Body of pancreas (tissue), 4 donors: Measurements from ENCODE around the gene AMOTL1. TPM values are rescaled to one million over a fixed set of nuclear protein-coding genes. Genes with fewer than 3 reads are reported as not detected.

Source experiments
- ATAC-seq: fragments of 150-250 bp; one replicate; pipeline ENCODE4 v1.9.1; 2016
- DNase-seq, 4 donors: peaks; one replicate each; pipeline ENCODE4 v3.0.0-alpha.2; 2019
- H3K27ac ChIP-seq, 4 donors: fragments of 200-600 bp; sonication (generic); 1 replicate in 3 of 4; 2 replicates in 1 of 4; pipeline versions ENCODE4 v1.5.1 to v1.6.1; 2016 to 2019; ENCODE audit warnings: mild to moderate bottlenecking in 1 of 4, mixed read lengths in 1 of 4, moderate library complexity in 1 of 4
- H3K27me3 ChIP-seq, 2 donors: fragments of 200-600 bp; sonication (generic); one replicate each; pipeline ENCODE4 v1.6.0; 2016; ENCODE audit warnings: mild to moderate bottlenecking in 1 of 2
- H3K36me3 ChIP-seq, 2 donors: fragments of 200-600 bp; sonication (generic); replicated peaks in 1 of 2; 2 replicates each; pipeline ENCODE4 v1.5.1; 2016; ENCODE audit warnings: low read depth in 2 of 2; ENCODE audit not compliant: insufficient read depth in 1 of 2
- H3K4me1 ChIP-seq: fragments of 200-600 bp; sonication (generic); one replicate; pipeline ENCODE4 v1.6.0; 2016
- H3K4me3 ChIP-seq, 2 donors: fragments of 200-600 bp; sonication (generic); 1 replicate in 1 of 2; 2 replicates in 1 of 2; pipeline ENCODE4 v1.5.1; 2016 to 2019
- H3K9me3 ChIP-seq, 3 donors: fragments of 200-600 bp; sonication (generic); 1 replicate in 2 of 3; 2 replicates in 1 of 3; pipeline ENCODE4 v1.5.1; 2016
- POLR2A ChIP-seq, 3 donors: fragments of 450-650 bp; IDR thresholded peaks; one replicate each; pipeline ENCODE4 v1.6.1; 2016; ENCODE audit warnings: antibody characterized with exemption in 3 of 3, mild to moderate bottlenecking in 2 of 3
- WGBS, 2 donors: methylation state at CpG; one replicate each; pipeline ENCODE4 v1.1.5; 2017; 5-methylcytosine and 5-hydroxymethylcytosine counted together
- intact Hi-C: fragments of 100-400 bp; cut with DNase I; formaldehyde crosslinking; loops from one replicate; pipeline ENCODE4 v1.15.1; 2023
- total RNA-seq, 2 donors: library from RNA; depleted of rRNA; stranded (reverse); fragments of >200 nt; gene quantifications; one replicate each; pipeline ENCODE4 v1.1.0, GENCODE V29; 2016
- TF ChIP-seq, protein P1 (sequence below), 7 experiments: fragments of 450-650 bp in 4 of 7; fragments of 200-600 bp in 3 of 7; sonication (generic) in 3 of 7; IDR thresholded peaks; one replicate each; pipeline ENCODE4 v1.5.1; 2016 to 2019; ENCODE audit warnings: antibody characterized with exemption in 7 of 7

The AMOTL1 gene
- total RNA-seq, 2 donors from 2014 or later: 20.4 to 21.5 TPM

DNA sequence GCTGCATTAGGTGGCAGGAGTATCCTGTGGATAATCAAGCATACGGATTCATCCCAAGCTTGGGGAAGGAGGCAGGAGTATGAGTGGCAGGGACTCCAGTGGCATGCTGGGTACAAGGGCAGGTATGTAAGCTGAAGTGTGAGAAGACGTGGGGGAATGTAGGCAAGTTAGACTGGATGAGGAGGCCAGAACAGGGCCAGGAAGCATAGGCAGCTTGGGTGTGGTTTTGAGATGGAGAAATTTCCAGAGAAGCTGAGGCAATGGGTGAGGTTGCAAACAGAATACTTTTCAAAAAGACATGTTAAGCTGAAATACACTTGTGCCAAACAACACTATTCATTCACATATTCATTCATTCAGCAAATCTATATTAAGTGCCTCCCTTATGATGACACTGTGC lies 43.1 kb upstream of the AMOTL1 start:
- no peaks in the 10 kb centered on the region for H3K36me3 ChIP-seq
- TF ChIP-seq, protein P1, sequence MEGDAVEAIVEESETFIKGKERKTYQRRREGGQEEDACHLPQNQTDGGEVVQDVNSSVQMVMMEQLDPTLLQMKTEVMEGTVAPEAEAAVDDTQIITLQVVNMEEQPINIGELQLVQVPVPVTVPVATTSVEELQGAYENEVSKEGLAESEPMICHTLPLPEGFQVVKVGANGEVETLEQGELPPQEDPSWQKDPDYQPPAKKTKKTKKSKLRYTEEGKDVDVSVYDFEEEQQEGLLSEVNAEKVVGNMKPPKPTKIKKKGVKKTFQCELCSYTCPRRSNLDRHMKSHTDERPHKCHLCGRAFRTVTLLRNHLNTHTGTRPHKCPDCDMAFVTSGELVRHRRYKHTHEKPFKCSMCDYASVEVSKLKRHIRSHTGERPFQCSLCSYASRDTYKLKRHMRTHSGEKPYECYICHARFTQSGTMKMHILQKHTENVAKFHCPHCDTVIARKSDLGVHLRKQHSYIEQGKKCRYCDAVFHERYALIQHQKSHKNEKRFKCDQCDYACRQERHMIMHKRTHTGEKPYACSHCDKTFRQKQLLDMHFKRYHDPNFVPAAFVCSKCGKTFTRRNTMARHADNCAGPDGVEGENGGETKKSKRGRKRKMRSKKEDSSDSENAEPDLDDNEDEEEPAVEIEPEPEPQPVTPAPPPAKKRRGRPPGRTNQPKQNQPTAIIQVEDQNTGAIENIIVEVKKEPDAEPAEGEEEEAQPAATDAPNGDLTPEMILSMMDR (IDR thresholded peaks at IDR 0.05): no peak
- no peak for TF ChIP-seq POLR2A (IDR thresholded peaks at IDR 0.05)
- no peak for DNase-seq
- intact Hi-C loops: no loop called here
- no peaks in the 10 kb centered on the region for H3K4me1 ChIP-seq
- no peak for ATAC-seq
- 86 to 96% methylated on average over 2 of the region's 2 CpGs for WGBS, 2 donors
- no peak overlapping the region for H3K4me3 ChIP-seq
- H3K27ac ChIP-seq: no peak overlapping the region
- no peaks in the 10 kb centered on the region for H3K9me3 ChIP-seq
- H3K27me3 ChIP-seq: no peaks in the 10 kb centered on the region

DNA sequence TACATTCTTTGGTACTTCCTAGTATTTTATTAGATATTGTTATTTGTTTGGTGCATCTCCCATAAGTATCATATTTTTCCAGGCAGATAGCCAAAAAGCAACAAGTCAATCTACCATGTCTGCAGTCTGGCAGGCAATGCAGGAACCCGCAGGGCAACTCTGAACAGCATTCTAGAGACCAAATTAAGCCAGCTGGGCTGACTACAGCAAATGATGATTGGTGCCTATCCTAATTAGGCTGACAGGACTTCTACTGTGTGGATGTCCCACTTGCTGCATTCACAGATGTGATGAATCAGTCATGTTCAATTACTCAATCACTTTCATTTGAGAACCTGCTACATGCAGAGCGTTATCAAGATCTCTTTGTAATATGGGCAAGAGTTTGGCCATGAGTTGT lies 40.3 kb upstream of the AMOTL1 start:
- no peak overlapping the region for H3K4me3 ChIP-seq
- no peaks in the 10 kb centered on the region for H3K27me3 ChIP-seq
- no peaks in the 10 kb centered on the region for H3K4me1 ChIP-seq
- TF ChIP-seq POLR2A (IDR thresholded peaks at IDR 0.05): no peak
- TF ChIP-seq, protein P1 (IDR thresholded peaks at IDR 0.05): no peak
- no peak overlapping the region for H3K27ac ChIP-seq
- no peaks in the 10 kb centered on the region for H3K36me3 ChIP-seq
- ATAC-seq (no peak), DNase-seq (no peak)
- intact Hi-C loops: no loop called here
- H3K9me3 ChIP-seq: no peaks in the 10 kb centered on the region
- 67 to 83% methylated on average over 2 of the region's 2 CpGs for WGBS, 2 donors

DNA sequence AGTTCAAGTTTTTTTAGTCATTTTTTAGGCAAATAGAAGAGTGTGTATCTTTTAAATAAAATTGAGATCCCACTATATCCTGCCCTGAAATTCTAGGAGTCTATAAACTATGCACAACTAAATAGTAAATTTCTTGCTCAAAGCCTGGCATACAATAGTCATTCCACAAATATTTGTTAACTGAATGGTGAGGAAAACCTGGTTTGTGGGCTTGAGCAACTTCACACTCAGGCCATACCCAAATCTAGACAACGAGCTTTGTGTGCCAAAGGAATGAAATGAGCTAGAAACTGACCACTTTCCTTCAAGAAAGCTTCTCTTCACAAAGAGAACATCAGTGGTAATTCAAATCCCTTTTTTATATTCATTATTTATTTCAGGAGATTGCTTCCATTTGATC lies 39.6 kb upstream of the AMOTL1 start:
- Histone ChIP-seq H3K27me3 (no peaks in the 10 kb centered on the region), H3K27ac (no peak overlapping the region), H3K9me3 (no peaks in the 10 kb centered on the region), H3K36me3 (no peaks in the 10 kb centered on the region), H3K4me1 (no peaks in the 10 kb centered on the region), H3K4me3 (no peak overlapping the region)
- TF ChIP-seq, protein P1 (IDR thresholded peaks at IDR 0.05): no peak
- no peak for TF ChIP-seq POLR2A (IDR thresholded peaks at IDR 0.05)
- intact Hi-C loops: no loop called here
- no peak for ATAC-seq
- 75 to 90% methylated on average over 1 of the region's 1 CpG for whole genome bisulfite sequencing, 2 donors
- no peak for DNase-seq

DNA sequence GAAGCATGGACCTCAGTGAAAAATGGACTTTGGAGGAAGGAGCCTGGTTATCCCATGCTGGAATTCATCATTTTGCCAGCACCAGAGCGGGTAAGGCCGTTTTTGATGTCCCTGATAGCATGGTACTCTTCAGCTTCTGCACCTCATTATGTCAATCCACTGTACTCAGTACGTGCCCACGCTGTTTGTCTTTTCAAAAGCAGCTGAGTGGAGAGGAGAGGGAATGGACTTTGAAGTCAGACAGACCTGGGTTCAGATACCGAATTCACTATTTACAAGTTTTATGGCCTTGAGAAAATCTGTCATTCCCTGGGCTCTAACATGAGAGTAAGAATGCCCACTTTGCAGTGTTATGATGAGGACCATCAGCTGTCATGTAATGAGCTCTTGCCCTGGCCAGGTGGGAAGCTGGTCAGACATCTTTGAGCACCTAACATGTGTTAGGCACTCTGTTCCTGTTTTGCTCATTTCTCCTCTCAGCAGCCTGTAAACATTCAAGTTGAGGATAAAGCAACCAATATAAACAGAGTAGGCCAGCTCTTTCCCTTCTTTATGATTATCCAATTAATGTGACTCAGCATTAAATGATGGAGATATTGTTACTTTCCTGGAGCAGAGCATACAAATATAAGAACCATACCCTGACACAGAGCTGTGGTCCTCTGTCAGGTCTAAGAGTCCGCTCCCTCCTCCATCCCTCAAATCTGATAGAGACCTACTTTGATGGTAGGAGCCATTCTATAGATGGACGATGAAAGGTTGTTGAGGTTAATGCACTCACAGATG lies 39.0 kb upstream of the AMOTL1 start:
- DNase-seq: no peak

More for the DNA sequence above, 39.0 kb upstream of the AMOTL1 start:
- H3K27me3 ChIP-seq: no peaks in the 10 kb centered on the region
- intact Hi-C loops: no loop called here
- ATAC-seq: no peak
- H3K4me3 ChIP-seq: no peak overlapping the region
- H3K9me3 ChIP-seq: no peaks in the 10 kb centered on the region
- no peak for TF ChIP-seq POLR2A (IDR thresholded peaks at IDR 0.05)
- TF ChIP-seq, protein P1 (IDR thresholded peaks at IDR 0.05): no peak
- no peaks in the 10 kb centered on the region for H3K4me1 ChIP-seq
- H3K36me3 ChIP-seq: no peaks in the 10 kb centered on the region
- no peak overlapping the region for H3K27ac ChIP-seq
- WGBS, 2 donors: 69 to 78% methylated on average over 7 of the region's 7 CpGs
